IMR-90 (cell line): ENCODE measurements around the gene PGC.

Experiments
- BHLHE40 ChIP-seq: fragments of 150-350 bp; IDR thresholded peaks from 2 replicates; pipeline ENCODE4 v1.6.1; 2016; ENCODE audit warnings: mild to moderate bottlenecking, low read depth, low read length
- CHD1 ChIP-seq: IDR thresholded peaks from 2 replicates; pipeline ENCODE4 v1.6.1; 2012; ENCODE audit warnings: low read depth, low read length, improper control_type of control experiment
- CTCF ChIP-seq: conservative IDR thresholded peaks from 2 replicates; pipeline ENCODE4 v1.5.1; 2012; ENCODE audit warnings: mild to moderate bottlenecking, low read depth, low read length, improper control_type of control experiment
- ELK1 ChIP-seq: fragments of 150-350 bp; IDR thresholded peaks from 2 replicates; pipeline ENCODE4 v1.6.1; 2016; ENCODE audit warnings: low read depth, mild to moderate bottlenecking, low read length, moderate library complexity, borderline replicate concordance
- MXI1 ChIP-seq: IDR thresholded peaks from 2 replicates; pipeline ENCODE4 v1.6.1; 2012; ENCODE audit warnings: low read depth, mild to moderate bottlenecking, low read length, moderate library complexity, borderline replicate concordance
- POLR2A ChIP-seq: IDR thresholded peaks from 2 replicates; pipeline ENCODE4 v1.6.1; 2012; ENCODE audit warnings: mild to moderate bottlenecking, low read depth, low read length
- RFX5 ChIP-seq: IDR thresholded peaks from 2 replicates; pipeline ENCODE4 v1.8.0; 2012; ENCODE audit warnings: low read depth, mild to moderate bottlenecking, low read length, moderate library complexity
- SMC3 ChIP-seq: fragments of 150-350 bp; IDR thresholded peaks from 2 replicates; pipeline ENCODE4 v1.6.1; 2016; ENCODE audit warnings: low read depth, mild to moderate bottlenecking, antibody characterized with exemption, low read length, moderate library complexity

- no peak for TF ChIP-seq CTCF
- TF ChIP-seq POLR2A, result no peak
- TF ChIP-seq RFX5, result no peak
- TF ChIP-seq ELK1, result no peak
- TF ChIP-seq MXI1, result no peak
- TF ChIP-seq SMC3, result no peak
- TF ChIP-seq CHD1, result no peak
- no peak for TF ChIP-seq BHLHE40
Observed at GRCh38 chr6:41732591-41733359, 14.4 kb downstream of the PGC start.
